Activated CD4-positive, alpha-beta T cell treated with anti-CD3 and anti-CD28 coated beads, Interleukin-2, Interleukin-4, amounts not matched to agents 100 ng/mL and 50 ng/mL, durations not matched to agents 16 hours and 8 hours (primary cell): ENCODE data around the gene PTPRN2.
"Not testable (repeated sequence)": the region's sequence is repeated elsewhere in the genome, so short reads cannot be mapped to it uniquely, and the experiment has no call there.

ENCODE experiments used
- DNase-seq: peaks from one replicate; pipeline ENCODE4 v3.0.0-alpha.2; 2020; ENCODE audit warnings: low spot score

PTPRN2 gene

GRCh38 chr7:157563467-157564135, 1024.0 kb downstream of the PTPRN2 start:
- DNase-seq, result not testable (repeated sequence)

DNA sequence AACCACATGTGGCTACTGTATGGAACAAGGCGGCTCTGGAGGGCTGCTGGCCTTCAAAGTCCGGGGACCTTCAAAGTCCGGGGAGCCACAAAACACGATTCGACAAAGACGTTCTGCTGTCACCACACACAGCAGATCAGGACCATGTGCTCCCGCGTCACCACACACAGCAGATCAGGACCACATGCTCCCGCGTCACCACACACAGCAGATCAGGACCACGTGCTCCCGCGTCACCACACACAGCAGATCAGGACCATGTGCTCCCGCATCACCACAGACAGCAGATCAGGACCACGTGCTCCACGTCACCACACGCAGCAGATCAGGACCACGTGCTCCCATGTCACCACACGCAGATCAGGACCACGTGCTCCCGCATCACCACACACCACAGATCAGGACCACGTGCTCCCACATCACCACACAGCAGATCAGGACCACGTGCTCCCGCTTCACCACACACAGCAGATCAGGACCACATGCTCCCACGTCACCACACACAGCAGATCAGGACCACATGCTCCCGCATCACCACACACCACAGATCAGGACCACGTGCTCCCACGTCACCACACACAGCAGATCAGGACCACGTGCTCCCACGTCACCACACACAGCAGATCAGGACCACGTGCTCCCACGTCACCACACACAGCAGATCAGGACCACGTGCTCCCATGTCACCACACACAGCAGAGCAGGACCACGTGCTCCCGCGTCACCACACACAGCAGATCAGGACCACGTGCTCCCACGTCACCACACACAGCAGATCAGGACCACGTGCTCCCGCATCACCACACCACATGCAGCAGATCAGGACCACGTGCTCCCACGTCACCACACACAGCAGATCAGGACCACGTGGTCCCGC, 1024.9 kb downstream of the PTPRN2 start:
- not testable (repeated sequence) for DNase-seq

GRCh38 chr7:157561816-157562410, 1025.7 kb downstream of the PTPRN2 start:
- DNase-seq, result no peak

GRCh38 chr7:157561523-157561785, 1026.2 kb downstream of the PTPRN2 start:
- DNase-seq, result no peak

- no peak for DNase-seq
Observed at GRCh38 chr7:157560710-157561522, 1026.7 kb downstream of the PTPRN2 start.

DNA sequence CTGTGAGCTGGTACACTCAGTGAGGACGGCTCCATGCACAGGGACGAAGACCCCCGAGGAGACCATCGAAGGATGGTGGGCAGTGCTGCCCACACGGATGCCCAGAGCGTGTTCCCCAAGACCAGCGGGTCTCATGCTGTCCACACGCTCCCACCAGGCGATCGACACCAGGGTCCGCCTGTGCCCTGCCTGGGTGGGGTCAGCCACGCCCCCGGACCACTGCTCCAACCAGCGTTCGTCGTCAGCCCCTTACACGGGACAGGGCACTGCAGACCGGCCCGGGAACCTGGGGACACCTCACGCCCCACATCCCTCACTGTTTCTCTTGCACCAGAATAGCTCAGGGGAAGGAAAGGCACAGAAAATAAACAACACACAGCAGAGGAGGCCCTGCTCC, 1027.4 kb downstream of the PTPRN2 start:
- DNase-seq, result no peak

DNA sequence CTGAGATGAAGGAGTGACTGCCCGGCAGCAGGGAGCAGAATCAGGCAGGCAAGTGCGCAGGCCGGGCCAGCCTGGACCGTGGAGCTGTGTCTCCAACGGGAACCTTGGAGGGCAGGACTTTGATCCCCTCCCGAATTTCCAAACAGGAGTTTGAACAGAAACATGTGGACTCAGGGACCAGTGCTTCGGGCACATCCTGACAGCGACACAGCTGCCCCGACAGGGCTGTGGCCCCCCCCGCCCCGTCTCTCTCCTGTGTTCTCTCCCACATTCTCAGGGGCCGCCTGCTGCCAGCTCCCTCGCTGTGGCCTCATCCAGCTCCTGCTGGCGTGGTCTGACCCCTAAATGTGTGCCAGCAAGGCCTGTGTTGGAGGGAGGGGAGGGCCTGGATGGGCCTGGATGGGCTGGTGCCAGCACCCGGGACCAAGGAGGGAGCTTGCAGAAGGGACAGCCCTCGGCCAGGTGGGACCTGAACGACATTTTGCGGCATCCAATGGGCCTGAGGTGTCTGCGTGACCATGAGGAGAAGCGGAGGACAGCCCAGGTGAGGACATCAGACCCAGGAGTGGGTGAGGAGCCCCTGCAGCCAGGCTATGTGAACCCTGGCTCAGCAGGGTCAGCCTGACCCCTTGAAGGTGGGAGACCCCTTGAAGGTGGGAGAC, 1027.9 kb downstream of the PTPRN2 start:
- DNase-seq, result no peak

DNA sequence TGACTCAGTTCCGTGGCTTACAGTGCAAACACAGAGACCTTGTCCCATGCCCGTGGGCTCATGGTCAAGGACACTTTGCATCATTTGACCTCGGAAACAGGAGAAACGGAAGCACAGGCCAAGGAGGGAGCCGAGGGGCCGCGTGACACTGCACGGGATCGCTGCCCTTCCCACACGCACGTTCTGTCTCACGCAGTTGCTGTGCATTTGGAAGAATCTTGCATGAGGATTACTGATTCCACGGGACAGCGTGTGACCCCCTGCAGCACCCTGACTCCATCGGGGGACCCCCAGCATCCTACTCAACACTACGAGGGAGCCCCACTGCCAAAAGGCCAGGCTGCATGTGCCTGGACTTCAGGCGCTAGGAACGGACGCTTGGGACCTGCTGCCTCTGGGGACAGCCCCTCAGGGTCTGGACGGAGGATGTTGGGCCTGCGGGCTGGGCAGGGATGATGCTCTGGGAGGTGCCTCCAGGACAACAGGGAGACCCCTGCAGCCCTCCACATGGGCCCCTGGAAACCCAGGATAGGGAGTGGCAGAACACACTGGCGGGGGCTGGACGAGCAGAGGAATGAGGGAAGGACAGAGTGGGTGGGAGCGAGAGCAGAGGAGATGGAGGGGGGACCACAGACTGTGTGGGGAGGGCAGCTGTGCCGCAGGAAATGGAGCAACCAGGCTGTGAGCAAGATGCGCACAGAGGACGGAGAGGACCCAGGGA, 1028.6 kb downstream of the PTPRN2 start:
- no peak for DNase-seq

- DNase-seq, result no peak
Observed at GRCh38 chr7:157558516-157558874, 1029.1 kb downstream of the PTPRN2 start.

- no peak for DNase-seq
Observed at GRCh38 chr7:157558061-157558460, 1029.6 kb downstream of the PTPRN2 start.

DNA sequence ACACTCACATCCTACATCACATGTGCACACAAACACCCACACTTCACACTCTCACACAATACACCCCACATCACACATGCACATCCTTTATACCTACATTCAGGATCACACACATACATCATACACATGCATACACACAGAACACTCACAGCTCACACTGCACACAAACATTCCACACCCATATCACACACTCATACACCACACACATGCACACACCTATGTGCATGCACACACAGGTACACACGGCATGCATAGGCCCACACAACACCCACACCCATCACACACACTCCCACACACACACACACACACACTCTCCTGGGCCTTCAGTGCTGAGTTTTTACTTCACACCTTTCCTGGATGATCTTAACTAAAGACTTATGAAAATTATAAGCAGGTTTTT, 1030.4 kb downstream of the PTPRN2 start:
- DNase-seq, result no peak

- DNase-seq, result no peak
Observed at GRCh38 chr7:157556642-157556944, 1031.0 kb downstream of the PTPRN2 start.

- no peak for DNase-seq
Observed at GRCh38 chr7:157555944-157556641, 1031.5 kb downstream of the PTPRN2 start.

DNA sequence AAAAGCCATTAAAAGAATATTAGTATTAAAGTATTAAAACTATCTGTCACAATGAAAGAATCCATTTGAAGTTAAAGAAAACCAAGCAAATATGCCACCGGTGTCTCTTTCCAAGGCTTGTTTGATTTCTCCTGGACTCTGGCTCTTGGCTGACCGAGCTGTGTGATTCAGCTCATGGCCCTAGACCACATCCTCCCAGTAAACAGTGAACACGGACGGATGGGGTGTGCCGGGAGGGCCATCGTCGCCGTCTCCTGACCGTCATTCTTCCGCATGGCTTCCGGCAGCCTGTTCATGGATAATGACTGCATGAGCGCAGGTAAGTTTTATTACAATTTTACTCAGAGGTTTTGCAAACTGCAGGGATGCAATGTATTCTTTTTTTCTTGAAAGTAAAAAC, 1032.3 kb downstream of the PTPRN2 start:
- DNase-seq, result no peak

GRCh38 chr7:157554393-157555238, 1033.0 kb downstream of the PTPRN2 start:
- DNase-seq, result no peak

DNA sequence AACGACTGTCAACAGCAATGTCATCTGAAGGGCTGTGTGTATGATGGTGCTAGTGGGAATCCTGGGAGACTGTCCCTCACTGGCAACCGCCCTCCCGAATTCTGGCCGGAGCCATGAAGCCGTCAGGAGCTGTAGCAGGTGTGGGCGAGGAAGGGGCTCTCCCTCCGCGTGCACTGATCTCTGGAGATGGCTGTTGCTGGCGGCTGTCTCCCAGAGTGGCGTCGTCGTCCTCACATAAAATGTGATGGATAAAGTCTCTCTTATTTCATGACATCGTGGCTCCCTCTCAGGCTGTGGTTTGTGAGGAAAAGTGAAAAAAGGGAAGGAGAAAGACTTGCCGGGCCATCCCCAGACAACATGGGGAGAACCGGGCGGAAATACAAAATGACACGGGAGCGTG, 1034.4 kb downstream of the PTPRN2 start:
- DNase-seq, result no peak

DNA sequence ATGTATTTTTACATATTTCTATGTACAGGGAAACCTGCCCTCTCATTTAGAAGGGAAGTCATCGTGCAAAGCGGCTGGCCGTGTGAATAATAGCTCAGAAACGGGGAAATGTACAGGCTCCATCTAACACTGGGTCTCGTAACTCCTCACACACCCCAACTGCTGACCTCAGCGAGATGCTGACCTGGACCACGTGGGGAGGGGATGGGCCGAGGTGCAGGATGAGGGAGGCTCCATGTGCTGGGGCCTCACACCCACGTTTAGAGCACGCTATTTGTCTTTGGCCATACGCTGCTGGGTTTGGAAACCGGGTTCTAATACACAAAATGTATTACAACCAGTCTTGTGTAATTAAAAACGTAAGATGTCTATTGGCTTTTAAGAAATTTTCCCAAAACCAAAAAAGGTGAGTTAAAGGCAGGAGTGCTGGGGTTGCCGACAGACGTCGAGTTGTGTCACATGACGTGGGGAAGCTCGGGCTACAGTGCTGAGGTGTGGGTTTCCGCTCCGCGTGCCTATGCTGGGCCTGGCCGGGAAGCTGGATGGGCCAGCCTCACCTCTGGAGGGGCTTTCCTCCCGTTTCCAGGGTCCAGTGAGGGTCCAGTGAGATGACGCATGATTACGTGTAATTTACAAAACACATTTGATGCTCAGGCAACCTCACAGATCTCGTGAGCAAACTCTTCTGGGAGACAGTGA, 1035.2 kb downstream of the PTPRN2 start:
- no peak for DNase-seq

DNA sequence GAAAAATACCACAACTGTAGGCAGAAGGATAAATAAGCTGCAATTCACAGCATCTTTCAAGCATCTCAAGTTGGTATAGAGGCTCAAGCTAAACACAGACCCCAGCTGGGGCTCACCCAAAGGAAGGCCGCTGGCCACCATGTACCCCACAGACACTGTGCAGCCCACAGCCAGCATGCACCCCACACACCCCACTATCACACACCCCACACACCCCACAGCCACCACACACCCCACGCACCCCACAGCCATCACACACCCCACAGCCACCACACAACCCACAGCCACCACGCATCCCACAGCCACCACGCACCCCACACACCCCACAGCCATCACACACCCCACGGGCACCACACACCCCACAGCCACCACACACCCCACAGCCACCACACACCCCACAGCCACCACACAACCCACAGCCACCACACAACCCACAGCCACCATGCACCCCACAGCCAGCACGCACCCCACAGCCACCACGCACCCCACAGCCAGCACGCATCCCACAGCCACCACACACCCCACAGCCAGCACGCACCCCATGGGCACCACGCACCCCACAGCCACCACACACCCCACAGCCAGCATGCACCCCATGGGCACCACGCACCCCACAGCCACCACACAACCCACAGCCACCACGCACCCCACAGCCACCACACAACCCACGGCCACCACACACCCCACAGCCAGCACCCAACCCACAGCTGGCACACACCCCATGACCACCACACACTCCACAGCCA, 1036.1 kb downstream of the PTPRN2 start:
- DNase-seq, result no peak
